Activated CD4-positive, alpha-beta T cell treated with anti-CD3 and anti-CD28 coated beads, Interleukin-2, amount 10 ng/mL, durations not matched to agents 7 days and 5 days (primary cell): Measurements from ENCODE around the gene ASIP. TPM values are rescaled to one million over a fixed set of nuclear protein-coding genes. Genes with fewer than 3 reads are reported as not detected.
A peak's percentile ranks its signal among the peaks of the same experiment; 100 is the strongest.

ENCODE experiments used
- CTCF ChIA-PET: fragments of 350-600 bp; sonication (Branson Sonifier 250); formaldehyde crosslinking; loops from one replicate; lab custom pipeline; 2021; ENCODE audit warnings: antibody characterized with exemption; lab: Charles Lee
- POLR2A ChIA-PET: fragments of 350-600 bp; sonication (Branson Sonifier 250); formaldehyde crosslinking; loops from one replicate; lab custom pipeline; 2021; ENCODE audit warnings: antibody characterized with exemption; lab: Charles Lee
- DNase-seq: peaks from one replicate; pipeline ENCODE4 v3.0.0-alpha.2; 2020
- H3K27ac Mint-ChIP-seq: one replicate; pipeline ENCODE4 v1.8.0; 2021; ENCODE audit warnings: mild to moderate bottlenecking, moderate library complexity, mixed read lengths
- H3K27me3 Mint-ChIP-seq: one replicate; pipeline ENCODE4 v1.8.0; 2021; ENCODE audit warnings: mixed read lengths
- H3K36me3 Mint-ChIP-seq: one replicate; pipeline ENCODE4 v1.8.0; 2021; ENCODE audit warnings: low read depth, mixed read lengths
- H3K4me1 Mint-ChIP-seq: one replicate; pipeline ENCODE4 v1.8.0; 2021; ENCODE audit warnings: mixed read lengths
- H3K4me3 Mint-ChIP-seq: one replicate; pipeline ENCODE4 v1.8.0; 2021; ENCODE audit warnings: mild to moderate bottlenecking, moderate library complexity, mixed read lengths
- H3K9me3 Mint-ChIP-seq: one replicate; pipeline ENCODE4 v1.8.0; 2021; ENCODE audit warnings: mixed read lengths
- total RNA-seq, 2 experiments: library from RNA; stranded (reverse); gene quantifications; one replicate each; pipeline ENCODE4 v1.2.3, GENCODE V29; 2021

ASIP gene
- total RNA-seq, 2 experiments from 2014 or later = not detected

- Mint-ChIP-seq H3K27me3 (peaks cover 26% of the 10 kb centered on the region), H3K36me3 (no peaks in the 10 kb centered on the region), H3K27ac (no peak overlapping the region), H3K9me3 (no peaks in the 10 kb centered on the region), H3K4me3 (no peak overlapping the region), H3K4me1 (peaks cover 17% of the 10 kb centered on the region)
- no peak for DNase-seq
- CTCF ChIA-PET = no interaction called here
- POLR2A ChIA-PET = no interaction called here
Observed at GRCh38 chr20:34309691-34310090, 68.5 kb downstream of the ASIP start.

- Mint-ChIP-seq H3K27me3 (peaks cover 26% of the 10 kb centered on the region), H3K27ac (peak overlapping the region; percentile 5), H3K4me3 (no peak overlapping the region), H3K36me3 (no peaks in the 10 kb centered on the region), H3K9me3 (no peaks in the 10 kb centered on the region), H3K4me1 (peaks cover 17% of the 10 kb centered on the region)
- DNase-seq = no peak
- ChIA-PET CTCF (interaction anchor here (4.1 kb wide), 1 partner anchor 9 kb away, joined by 44 read pairs; the partner anchor contains the start of gene AHCY), POLR2A (no interaction called here)
Observed at GRCh38 chr20:34310481-34311117, 69.4 kb downstream of the ASIP start.

GRCh38 chr20:34311118-34312023, 70.1 kb downstream of the ASIP start:
- Mint-ChIP-seq H3K36me3 (no peaks in the 10 kb centered on the region), H3K4me3 (no peak overlapping the region), H3K27ac (peak overlapping the region; percentile 5), H3K27me3 (peaks cover 26% of the 10 kb centered on the region), H3K4me1 (peaks cover 17% of the 10 kb centered on the region), H3K9me3 (no peaks in the 10 kb centered on the region)
- no peak for DNase-seq
- CTCF ChIA-PET = interaction anchor here (0.9 to 4.1 kb wide), 20 partner anchors 10 to 465 kb away, joined by 3 to 44 read pairs (median 6); partner anchors contain the start of genes AHCY and ITCH
- POLR2A ChIA-PET = no interaction called here

- Mint-ChIP-seq H3K4me3 (no peak overlapping the region), H3K4me1 (peaks cover 17% of the 10 kb centered on the region), H3K27ac (no peak overlapping the region), H3K27me3 (peaks cover 24% of the 10 kb centered on the region), H3K36me3 (no peaks in the 10 kb centered on the region), H3K9me3 (no peaks in the 10 kb centered on the region)
- CTCF ChIA-PET = interaction anchor here (0.6 to 4.1 kb wide), 86 partner anchors 9 to 505 kb away, joined by 3 to 44 read pairs (median 4); partner anchors contain the start of genes AHCY, DYNLRB1, ITCH and PIGU
- DNase-seq = no peak
- POLR2A ChIA-PET = interaction anchor here (1.0 kb wide), 1 partner anchor 211 kb away, joined by 3 read pairs; no protein-coding TSS in a partner anchor
Observed at GRCh38 chr20:34312024-34312460, 70.8 kb downstream of the ASIP start.

GRCh38 chr20:34312544-34313217, 71.5 kb downstream of the ASIP start:
- ChIA-PET CTCF (interaction anchor here (0.5 to 4.1 kb wide), 96 partner anchors 8 to 1469 kb away, joined by 3 to 44 read pairs (median 4); partner anchors contain the start of genes AHCY, DYNLRB1, ITCH and PIGU), POLR2A (interaction anchor here (1.0 kb wide), 1 partner anchor 210 kb away, joined by 3 read pairs; no protein-coding TSS in a partner anchor)
- Mint-ChIP-seq H3K27me3 (peaks cover 24% of the 10 kb centered on the region), H3K4me3 (peak overlapping the region; percentile 17), H3K9me3 (no peaks in the 10 kb centered on the region), H3K36me3 (no peaks in the 10 kb centered on the region), H3K4me1 (peaks cover 17% of the 10 kb centered on the region), H3K27ac (no peak overlapping the region)
- peak; percentile 91 for DNase-seq

- CTCF ChIA-PET = interaction anchor here (0.9 kb wide), 1 partner anchor 454 kb away, joined by 3 read pairs; no protein-coding TSS in a partner anchor
Observed at GRCh38 chr20:34315236-34315635, 74.0 kb downstream of the ASIP start.

GRCh38 chr20:34316196-34316814, 75.1 kb downstream of the ASIP start:
- Mint-ChIP-seq H3K9me3 (no peaks in the 10 kb centered on the region), H3K4me3 (no peak overlapping the region), H3K27ac (no peak overlapping the region), H3K36me3 (no peaks in the 10 kb centered on the region), H3K27me3 (peaks cover 25% of the 10 kb centered on the region), H3K4me1 (peaks cover 15% of the 10 kb centered on the region)
- no peak for DNase-seq
- ChIA-PET CTCF (no interaction called here), POLR2A (no interaction called here)

More at GRCh38 chr20:34315236-34315635, 74.0 kb downstream of the ASIP start:
- H3K4me1 Mint-ChIP-seq = peaks cover 17% of the 10 kb centered on the region
- POLR2A ChIA-PET = no interaction called here
- H3K27me3 Mint-ChIP-seq = peaks cover 28% of the 10 kb centered on the region
- H3K36me3 Mint-ChIP-seq = no peaks in the 10 kb centered on the region
- H3K4me3 Mint-ChIP-seq = no peak overlapping the region
- no peak overlapping the region for H3K27ac Mint-ChIP-seq
- no peak for DNase-seq
- no peaks in the 10 kb centered on the region for H3K9me3 Mint-ChIP-seq

Other genes with a start within 250 kb of the ASIP start
- gene RALY, start 247.5 kb upstream of the ASIP start, total RNA-seq = 100 to 1,000 TPM; 208 to 229 TPM
- 10 to 100 TPM; 84.7 to 92.9 TPM for gene EIF2S2, start 129.2 kb upstream of the ASIP start, total RNA-seq
- 10 to 100 TPM; 59.9 to 64.1 TPM for gene AHCY, start 61.9 kb downstream of the ASIP start, total RNA-seq
- 10 to 100 TPM; 46.9 to 48.5 TPM for gene ITCH, start 121.8 kb downstream of the ASIP start, total RNA-seq